PC-9 (cell line): ENCODE data around the gene MED27. TPM values are rescaled to one million over a fixed set of nuclear protein-coding genes. Genes with fewer than 3 reads are reported as not detected.
A peak's percentile ranks its signal among the peaks of the same experiment; 100 is the strongest.

Experiments used
- BruUV-seq: library from RNA; stranded (reverse); fragments of 400-500 nt; replicated peaks from 2 replicates; lab custom pipeline; 2021; lab: Mats Ljungman, UMichigan
- CTCF ChIA-PET: fragments of 300-600 bp; sonication (Branson Sonifier 250); formaldehyde crosslinking; loops from one replicate; lab custom pipeline; 2022; ENCODE audit warnings: antibody characterized with exemption; lab: Charles Lee
- POLR2A ChIA-PET: fragments of 300-600 bp; sonication (Branson Sonifier 250); formaldehyde crosslinking; loops from one replicate; lab custom pipeline; 2022; ENCODE audit warnings: antibody characterized with exemption; ENCODE audit not compliant: unreplicated experiment; lab: Charles Lee
- DNase-seq, 2 experiments: peaks; one replicate each; pipeline versions ENCODE4 v3.0.0 to v3.0.0-alpha.2; 2015 to 2022; ENCODE audit warnings: mixed read lengths in 1 of 2
- H2AFZ ChIP-seq: fragments of 200-600 bp; sonication (generic); 2 replicates; pipeline ENCODE4 v1.8.1; 2017; ENCODE audit warnings: antibody characterized with exemption
- H3F3A ChIP-seq: fragments of 200-600 bp; sonication (generic); 2 replicates; pipeline ENCODE4 v1.8.1; 2017; ENCODE audit warnings: antibody characterized with exemption, mild to moderate bottlenecking, low read depth; ENCODE audit not compliant: insufficient read depth
- H3K27ac ChIP-seq: fragments of 200-600 bp; sonication (generic); 2 replicates; pipeline ENCODE4 v1.6.1; 2016; ENCODE audit warnings: mixed run types
- H3K27me3 ChIP-seq: fragments of 200-600 bp; sonication (generic); 2 replicates; pipeline ENCODE4 v1.6.1; 2016; ENCODE audit warnings: low read depth, mixed run types; ENCODE audit not compliant: insufficient read depth
- H3K36me3 ChIP-seq: fragments of 200-600 bp; sonication (generic); 2 replicates; pipeline ENCODE4 v1.6.1; 2016; ENCODE audit warnings: low read depth, mixed run types
- H3K4me1 ChIP-seq: fragments of 200-600 bp; sonication (generic); replicated peaks from 2 replicates; pipeline ENCODE4 v1.6.1; 2016; ENCODE audit warnings: mixed run types; ENCODE audit not compliant: insufficient read depth
- H3K4me2 ChIP-seq: fragments of 200-600 bp; sonication (generic); 2 replicates; pipeline ENCODE4 v1.6.1; 2017; ENCODE audit warnings: mixed run types
- H3K4me3 ChIP-seq: fragments of 200-600 bp; sonication (generic); 2 replicates; pipeline ENCODE4 v1.6.1; 2016; ENCODE audit warnings: mixed run types
- H3K79me2 ChIP-seq: fragments of 200-600 bp; sonication (generic); 2 replicates; pipeline ENCODE4 v1.6.1; 2017; ENCODE audit warnings: low read depth, mixed run types
- H3K9me2 ChIP-seq: fragments of 200-600 bp; sonication (generic); 2 replicates; pipeline ENCODE4 v1.8.1; 2017; ENCODE audit warnings: mild to moderate bottlenecking; ENCODE audit not compliant: insufficient read depth
- H3K9me3 ChIP-seq: fragments of 200-600 bp; sonication (generic); 2 replicates; pipeline ENCODE4 v1.8.1; 2016; ENCODE audit warnings: low read depth; ENCODE audit not compliant: insufficient read depth
- H4K20me1 ChIP-seq: fragments of 200-600 bp; sonication (generic); 2 replicates; pipeline ENCODE4 v1.8.1; 2017; ENCODE audit not compliant: insufficient read depth
- CTCF ChIP-seq: fragments of 200-600 bp; sonication (generic); conservative IDR thresholded peaks from 2 replicates; pipeline ENCODE4 v1.6.1; 2017; ENCODE audit warnings: mixed run types, antibody characterized with exemption, mild to moderate bottlenecking, moderate library complexity
- EZH2 ChIP-seq: fragments of 200-600 bp; sonication (generic); IDR thresholded peaks from 2 replicates; pipeline ENCODE4 v1.8.0; 2017; ENCODE audit warnings: antibody characterized with exemption, low read depth
- intact Hi-C: fragments of 100-400 bp; cut with micrococcal nuclease; formaldehyde crosslinking; loops from one replicate; pipeline ENCODE4 v1.10.0; 2022; ENCODE audit not compliant: unreplicated experiment
- total RNA-seq: library from RNA; stranded (reverse); gene quantifications from 2 replicates; pipeline ENCODE4 v1.2.3, GENCODE V29; 2021

Gene MED27
- total RNA-seq, 1 experiment from 2014 or later = 31.2 TPM

GRCh38 chr9:132008855-132009812, 70.5 kb downstream of the MED27 start:
- Histone ChIP-seq H2AFZ (no peak overlapping the region), H3K36me3 (0 out of 2 replicates have a peak, but pooled peaks cover 6% of the 10 kb centered on the region), H3K4me1 (peaks cover 22% of the 10 kb centered on the region), H3K79me2 (no peaks in the 10 kb centered on the region; the same call in 1 of the 2 replicates), H4K20me1 (peaks cover 19% of the 10 kb centered on the region), H3F3A (peaks cover 12% of the 10 kb centered on the region; the same call in 1 of the 2 replicates), H3K27ac (no peak overlapping the region), H3K27me3 (no peaks in the 10 kb centered on the region), H3K9me3 (no peaks in the 10 kb centered on the region), H3K9me2 (no peaks in the 10 kb centered on the region), H3K4me3 (no peak overlapping the region), H3K4me2 (peak overlapping the region; percentile 39)
- DNase-seq = no peak
- no TSS peak for BruUV-seq
- ChIA-PET CTCF (no interaction called here), POLR2A (no interaction called here)
- intact Hi-C loops = no loop called here
- TF ChIP-seq CTCF (no peak), EZH2 (no peak)

DNA sequence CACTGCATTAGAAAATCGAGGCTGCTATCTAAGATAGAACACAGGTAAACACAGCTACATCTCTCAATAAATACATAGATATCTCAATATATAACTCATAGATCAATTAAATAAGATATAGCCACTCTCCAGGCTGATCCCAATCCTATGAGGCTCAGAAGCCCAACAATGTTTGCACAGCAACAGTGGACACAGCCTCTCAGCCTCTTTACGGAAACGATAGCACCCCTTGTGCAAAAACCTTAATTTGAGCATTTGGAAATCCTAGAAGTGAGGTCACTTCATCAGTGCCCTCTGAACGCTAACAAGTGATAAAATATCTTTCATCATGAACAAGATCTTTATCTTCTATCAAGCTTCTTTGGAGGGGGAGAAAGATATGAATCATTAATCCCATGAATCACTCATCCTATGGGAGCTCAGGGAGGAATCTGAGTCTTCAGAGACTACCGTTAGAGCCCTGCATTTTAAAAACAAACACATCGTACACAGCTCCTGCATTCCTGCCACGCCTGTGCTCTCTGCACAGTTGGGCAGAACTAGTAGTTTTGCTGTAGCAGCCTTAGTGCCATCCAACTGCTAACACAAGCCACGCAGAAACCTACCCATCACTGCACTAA, 71.4 kb downstream of the MED27 start:
- ChIA-PET CTCF (no interaction called here), POLR2A (interaction anchor here (0.6 to 0.7 kb wide), 2 partner anchors 79 to 791 kb away, joined by 4 to 5 read pairs; no protein-coding TSS in a partner anchor)
- Histone ChIP-seq H3K4me3 (no peak overlapping the region), H3K9me3 (no peaks in the 10 kb centered on the region), H3K36me3 (0 out of 2 replicates have a peak, but pooled peaks cover 4% of the 10 kb centered on the region), H3K27ac (no peak overlapping the region), H2AFZ (no peak overlapping the region), H3K27me3 (no peaks in the 10 kb centered on the region), H3K4me2 (peak overlapping the region; percentile 39), H3K79me2 (no peaks in the 10 kb centered on the region; the same call in 1 of the 2 replicates), H3K4me1 (peaks cover 22% of the 10 kb centered on the region), H4K20me1 (peaks cover 19% of the 10 kb centered on the region), H3K9me2 (no peaks in the 10 kb centered on the region), H3F3A (peaks cover 12% of the 10 kb centered on the region; the same call in 1 of the 2 replicates)
- intact Hi-C loops = no loop called here
- DNase-seq = peak in 1 of 2 experiments; percentile 54
- BruUV-seq = no TSS peak
- no peak for TF ChIP-seq EZH2
- no peak for TF ChIP-seq CTCF

DNA sequence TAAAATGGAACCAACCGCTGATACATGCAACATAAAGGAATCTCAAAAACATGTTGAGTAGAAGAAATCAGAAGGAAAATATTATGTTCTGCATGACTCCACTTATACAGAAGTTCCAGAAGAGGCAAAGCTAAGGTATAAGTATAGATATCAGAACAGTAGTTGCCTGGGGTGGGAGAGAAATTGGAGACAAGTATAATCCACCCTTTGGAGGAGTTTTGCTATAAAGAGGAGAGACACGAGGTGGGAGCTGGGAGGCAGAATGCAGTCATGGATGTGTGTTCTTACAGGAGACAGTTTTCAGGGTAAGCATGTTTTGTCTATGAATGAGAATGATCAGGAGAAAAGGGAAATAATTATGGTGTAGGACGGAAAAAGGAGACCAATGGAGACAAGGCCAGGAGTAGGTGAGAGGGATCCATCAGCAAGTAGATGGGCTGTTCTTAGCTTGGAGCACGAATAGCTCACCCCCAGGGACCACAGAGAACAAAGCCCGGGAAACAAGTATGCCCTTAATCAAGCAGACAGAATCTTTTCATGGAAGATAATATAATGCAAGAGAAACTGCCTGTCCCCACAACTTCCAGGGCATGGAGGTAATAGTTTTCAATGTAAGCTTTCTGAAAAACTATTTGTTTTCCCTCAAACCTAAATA, 72.2 kb downstream of the MED27 start:
- H3K9me2 ChIP-seq = no peaks in the 10 kb centered on the region
- H3K4me1 ChIP-seq = peaks cover 22% of the 10 kb centered on the region
- no peak overlapping the region for H2AFZ ChIP-seq
- CTCF ChIA-PET = no interaction called here
- H3K27me3 ChIP-seq = no peaks in the 10 kb centered on the region
- peaks cover 6% of the 10 kb centered on the region; the same call in 1 of the 2 replicates for H3F3A ChIP-seq
- no peaks in the 10 kb centered on the region; the same call in 1 of the 2 replicates for H3K79me2 ChIP-seq
- no peaks in the 10 kb centered on the region for H3K9me3 ChIP-seq
- no peaks in the 10 kb centered on the region for H3K36me3 ChIP-seq
- BruUV-seq = no TSS peak
- TF ChIP-seq EZH2 (no peak), CTCF (no peak)
- POLR2A ChIA-PET = interaction anchor here (0.6 to 0.7 kb wide), 3 partner anchors 80 to 791 kb away, joined by 4 to 5 read pairs (median 5); no protein-coding TSS in a partner anchor
- H3K4me2 ChIP-seq = no peak overlapping the region
- DNase-seq = no peak
- H4K20me1 ChIP-seq = peaks cover 19% of the 10 kb centered on the region
- no peak overlapping the region for H3K27ac ChIP-seq
- no peak overlapping the region for H3K4me3 ChIP-seq
- intact Hi-C loops = no loop called here
